SJSA1 (cell line): ENCODE measurements around the gene KCTD4. TPM values are rescaled to one million over a fixed set of nuclear protein-coding genes. Genes with fewer than 3 reads are reported as not detected.

Experiments used
- DNase-seq, 2 experiments: peaks; one replicate each; pipeline ENCODE4 v3.0.0-alpha.2; 2015 to 2020; ENCODE audit warnings: low spot score in 2 of 2, low read depth in 1 of 2
- H3K27ac ChIP-seq: fragments of 250-450 bp; sonication (Bioruptor Pico); 2 replicates; pipeline ENCODE4 v1.5.1; 2020; ENCODE audit warnings: mild to moderate bottlenecking, moderate library complexity
- H3K27me3 ChIP-seq: fragments of 250-450 bp; sonication (Bioruptor Pico); replicated peaks from 2 replicates; pipeline ENCODE4 v1.5.1; 2020; ENCODE audit warnings: mild to moderate bottlenecking, moderate library complexity
- H3K36me3 ChIP-seq: fragments of 250-450 bp; sonication (Bioruptor Pico); 2 replicates; pipeline ENCODE4 v1.5.1; 2020; ENCODE audit warnings: mild to moderate bottlenecking
- H3K4me1 ChIP-seq: fragments of 250-450 bp; sonication (Bioruptor Pico); replicated peaks from 2 replicates; pipeline ENCODE4 v1.6.1; 2021; ENCODE audit warnings: mild to moderate bottlenecking
- H3K4me3 ChIP-seq: fragments of 250-450 bp; sonication (Bioruptor Pico); 2 replicates; pipeline ENCODE4 v1.5.1; 2020; ENCODE audit warnings: mild to moderate bottlenecking
- H3K9me3 ChIP-seq: fragments of 250-450 bp; sonication (Bioruptor Pico); replicated peaks from 2 replicates; pipeline ENCODE4 v1.5.1; 2020; ENCODE audit warnings: mild to moderate bottlenecking
- total RNA-seq: library from RNA; depleted of rRNA; stranded (reverse); fragments of >200 nt; shearing (Covaris generic); gene quantifications from 2 replicates; pipeline ENCODE4 v1.2.3, GENCODE V29; 2014

KCTD4 gene
- total RNA-seq, 1 experiment from 2014 or later = 0.08 TPM

- no peak overlapping the region for H3K27ac ChIP-seq
- H3K4me3 ChIP-seq = no peak overlapping the region
- H3K9me3 ChIP-seq = no peaks in the 10 kb centered on the region
- H3K27me3 ChIP-seq = no peaks in the 10 kb centered on the region
- DNase-seq = no peak
- peaks cover 12% of the 10 kb centered on the region for H3K4me1 ChIP-seq
- H3K36me3 ChIP-seq = no peaks in the 10 kb centered on the region
Measured at GRCh38 chr13:45225370-45225769, 24.5 kb upstream of the KCTD4 start.

- DNase-seq = no peak
- no peak overlapping the region for H3K27ac ChIP-seq
- no peak overlapping the region for H3K4me3 ChIP-seq
- H3K36me3 ChIP-seq = no peaks in the 10 kb centered on the region
- H3K4me1 ChIP-seq = peaks cover 24% of the 10 kb centered on the region
- no peaks in the 10 kb centered on the region for H3K9me3 ChIP-seq
- H3K27me3 ChIP-seq = no peaks in the 10 kb centered on the region
Measured at GRCh38 chr13:45224176-45224575, 23.3 kb upstream of the KCTD4 start.

- H3K4me3 ChIP-seq = no peak overlapping the region
- no peaks in the 10 kb centered on the region for H3K36me3 ChIP-seq
- peaks cover 34% of the 10 kb centered on the region for H3K4me1 ChIP-seq
- H3K9me3 ChIP-seq = no peaks in the 10 kb centered on the region
- DNase-seq = no peak
- no peaks in the 10 kb centered on the region for H3K27me3 ChIP-seq
- no peak overlapping the region for H3K27ac ChIP-seq
Measured at GRCh38 chr13:45222919-45223318, 22.1 kb upstream of the KCTD4 start.

- H3K9me3 ChIP-seq = no peaks in the 10 kb centered on the region
- no peak for DNase-seq
- no peak overlapping the region for H3K4me3 ChIP-seq
- no peaks in the 10 kb centered on the region for H3K27me3 ChIP-seq
- peaks cover 34% of the 10 kb centered on the region for H3K4me1 ChIP-seq
- H3K27ac ChIP-seq = no peak overlapping the region
- no peaks in the 10 kb centered on the region for H3K36me3 ChIP-seq
Measured at GRCh38 chr13:45222516-45222915, 21.7 kb upstream of the KCTD4 start.

GRCh38 chr13:45220403-45220802 is 19.6 kb upstream of the KCTD4 start:
- Histone ChIP-seq H3K27ac (peak overlapping the region; percentile 71), H3K36me3 (no peaks in the 10 kb centered on the region), H3K9me3 (no peaks in the 10 kb centered on the region), H3K4me1 (peaks cover 34% of the 10 kb centered on the region), H3K27me3 (no peaks in the 10 kb centered on the region), H3K4me3 (no peak overlapping the region)
- peak in 1 of 2 experiments; percentile 17 for DNase-seq

GRCh38 chr13:45219938-45220375 is 19.1 kb upstream of the KCTD4 start:
- peak overlapping the region; percentile 71 for H3K27ac ChIP-seq
- no peaks in the 10 kb centered on the region for H3K9me3 ChIP-seq
- H3K4me3 ChIP-seq = no peak overlapping the region
- H3K36me3 ChIP-seq = no peaks in the 10 kb centered on the region
- no peaks in the 10 kb centered on the region for H3K27me3 ChIP-seq
- DNase-seq = peak in 1 of 2 experiments; percentile 72
- H3K4me1 ChIP-seq = peaks cover 34% of the 10 kb centered on the region

- peaks cover 34% of the 10 kb centered on the region for H3K4me1 ChIP-seq
- H3K36me3 ChIP-seq = no peaks in the 10 kb centered on the region
- H3K9me3 ChIP-seq = no peaks in the 10 kb centered on the region
- H3K4me3 ChIP-seq = no peak overlapping the region
- no peaks in the 10 kb centered on the region for H3K27me3 ChIP-seq
- peak overlapping the region; percentile 71 for H3K27ac ChIP-seq
- DNase-seq = no peak
Measured at GRCh38 chr13:45219123-45219891, 18.5 kb upstream of the KCTD4 start.

- DNase-seq = no peak
- no peaks in the 10 kb centered on the region for H3K27me3 ChIP-seq
- H3K4me1 ChIP-seq = peaks cover 34% of the 10 kb centered on the region
- no peak overlapping the region for H3K4me3 ChIP-seq
- peak overlapping the region; percentile 71 for H3K27ac ChIP-seq
- no peaks in the 10 kb centered on the region for H3K9me3 ChIP-seq
- H3K36me3 ChIP-seq = no peaks in the 10 kb centered on the region
Measured at GRCh38 chr13:45218689-45219088, 17.8 kb upstream of the KCTD4 start.

GRCh38 chr13:45216193-45216592 is 15.3 kb upstream of the KCTD4 start:
- peaks cover 29% of the 10 kb centered on the region for H3K4me1 ChIP-seq
- no peak for DNase-seq
- no peaks in the 10 kb centered on the region for H3K36me3 ChIP-seq
- H3K9me3 ChIP-seq = no peaks in the 10 kb centered on the region
- no peaks in the 10 kb centered on the region for H3K27me3 ChIP-seq
- H3K27ac ChIP-seq = no peak overlapping the region
- H3K4me3 ChIP-seq = no peak overlapping the region

GRCh38 chr13:45215392-45216077 is 14.7 kb upstream of the KCTD4 start:
- no peaks in the 10 kb centered on the region for H3K27me3 ChIP-seq
- peaks cover under 1% of the 10 kb centered on the region; the same call in 1 of the 2 replicates for H3K36me3 ChIP-seq
- H3K9me3 ChIP-seq = no peaks in the 10 kb centered on the region
- peaks cover 23% of the 10 kb centered on the region for H3K4me1 ChIP-seq
- H3K4me3 ChIP-seq = no peak overlapping the region
- H3K27ac ChIP-seq = no peak overlapping the region
- DNase-seq = no peak

- H3K27me3 ChIP-seq = no peaks in the 10 kb centered on the region
- no peak overlapping the region for H3K4me3 ChIP-seq
- no peak for DNase-seq
- H3K36me3 ChIP-seq = peaks cover 15% of the 10 kb centered on the region
- H3K4me1 ChIP-seq = peaks cover 39% of the 10 kb centered on the region
- no peak overlapping the region for H3K27ac ChIP-seq
- no peaks in the 10 kb centered on the region for H3K9me3 ChIP-seq
Measured at GRCh38 chr13:45209229-45209628, 8.4 kb upstream of the KCTD4 start.

GRCh38 chr13:45208132-45208531 is 7.3 kb upstream of the KCTD4 start:
- Histone ChIP-seq H3K4me3 (no peak overlapping the region), H3K27me3 (no peaks in the 10 kb centered on the region), H3K36me3 (peaks cover 15% of the 10 kb centered on the region), H3K9me3 (no peaks in the 10 kb centered on the region), H3K27ac (no peak overlapping the region), H3K4me1 (peaks cover 39% of the 10 kb centered on the region)
- DNase-seq = no peak

- no peaks in the 10 kb centered on the region for H3K9me3 ChIP-seq
- no peak for DNase-seq
- H3K27me3 ChIP-seq = no peaks in the 10 kb centered on the region
- H3K27ac ChIP-seq = peak overlapping the region; percentile 78
- H3K36me3 ChIP-seq = peaks cover 15% of the 10 kb centered on the region
- H3K4me3 ChIP-seq = no peak overlapping the region
- H3K4me1 ChIP-seq = peaks cover 39% of the 10 kb centered on the region
Measured at GRCh38 chr13:45207319-45207718, 6.5 kb upstream of the KCTD4 start.

GRCh38 chr13:45206340-45206739 is 5.5 kb upstream of the KCTD4 start:
- no peak overlapping the region for H3K4me3 ChIP-seq

More at GRCh38 chr13:45206340-45206739, 5.5 kb upstream of the KCTD4 start:
- Histone ChIP-seq H3K27me3 (no peaks in the 10 kb centered on the region), H3K4me1 (peaks cover 39% of the 10 kb centered on the region), H3K9me3 (no peaks in the 10 kb centered on the region), H3K36me3 (peaks cover 15% of the 10 kb centered on the region), H3K27ac (peak overlapping the region; percentile 78)
- DNase-seq = peak in 1 of 2 experiments; percentile 77
